OCI-LY1 (cell line): ENCODE results near the gene RABGAP1.

Experiments
- CTCF ChIP-seq: fragments of 200-600 bp; sonication (generic), shearing (Covaris generic); IDR thresholded peaks from 2 replicates; pipeline ENCODE4 v1.5.1; 2017; ENCODE audit warnings: mild to moderate bottlenecking, antibody characterized with exemption, low read length, moderate library complexity, mixed read lengths
- EZH2 ChIP-seq: fragments of 200-600 bp; sonication (generic), shearing (Covaris generic); IDR thresholded peaks from 2 replicates; pipeline ENCODE4 v1.8.0; 2017; ENCODE audit warnings: borderline replicate concordance, mixed run types, mild to moderate bottlenecking, antibody characterized with exemption, low read length, moderate library complexity, mixed read lengths

- TF ChIP-seq CTCF (no peak), EZH2 (no peak)
Observed at GRCh38 chr9:123097430-123098095, 156.7 kb downstream of the RABGAP1 start.
